Tibial artery (tissue), 4 donors: ENCODE measurements around the gene HNF1B.

Experiments
- DNase-seq, 2 donors: peaks; one replicate each; pipeline ENCODE4 v3.0.0-alpha.2; 2019
- H3K27ac ChIP-seq, 2 donors: fragments of 200-600 bp; sonication (generic) in 1 of 2; 1 replicate in 1 of 2; 2 replicates in 1 of 2; pipeline ENCODE4 v1.5.1; 2018 to 2019; ENCODE audit warnings: mild to moderate bottlenecking in 1 of 2
- H3K27me3 ChIP-seq, 2 donors: fragments of 200-600 bp; sonication (generic) in 1 of 2; one replicate each; pipeline versions ENCODE4 v1.5.1 to v1.6.0; 2016 to 2019
- H3K36me3 ChIP-seq, 3 donors: fragments of 200-600 bp; sonication (generic) in 2 of 3; one replicate each; pipeline ENCODE4 v1.5.1; 2016 to 2019; ENCODE audit warnings: mild to moderate bottlenecking in 2 of 3
- H3K4me1 ChIP-seq, 4 donors: fragments of 200-600 bp; sonication (generic) in 2 of 4; 1 replicate in 3 of 4; 2 replicates in 1 of 4; pipeline ENCODE4 v1.5.1; 2016 to 2019
- H3K4me3 ChIP-seq, 2 donors: fragments of 200-600 bp; sonication (generic) in 1 of 2; 1 replicate in 1 of 2; 2 replicates in 1 of 2; pipeline ENCODE4 v1.5.1; 2018 to 2019; ENCODE audit warnings: mild to moderate bottlenecking in 2 of 2
- H3K9me3 ChIP-seq, 3 donors: fragments of 200-600 bp; sonication (generic) in 1 of 3; one replicate each; pipeline ENCODE4 v1.5.1; 2016 to 2019
- CTCF ChIP-seq, 2 experiments: fragments of 200-600 bp in 1 of 2; fragments of 450-650 bp in 1 of 2; IDR thresholded peaks; one replicate each; pipeline ENCODE4 v1.5.1; 2017 to 2019; ENCODE audit warnings: antibody characterized with exemption in 2 of 2, mild to moderate bottlenecking in 1 of 2, moderate library complexity in 1 of 2
- intact Hi-C: fragments of 100-400 bp; cut with DNase I; formaldehyde crosslinking; loops from one replicate; pipeline ENCODE4 v1.15.0; 2023; ENCODE audit warnings: low total_unique reads

Gene HNF1B

GRCh38 chr17:37718324-37719048 lies 26.4 kb downstream of the HNF1B start:
- Histone ChIP-seq H3K4me3 (no peak overlapping the region), H3K9me3 (no peaks in the 10 kb centered on the region), H3K4me1 (peaks cover 0 to 15% (median 6%) of the 10 kb centered on the region in 4 donors), H3K27ac (no peak overlapping the region), H3K36me3 (no peaks in the 10 kb centered on the region), H3K27me3 (peaks cover 0 to 40% of the 10 kb centered on the region in 2 donors)
- TF ChIP-seq CTCF (IDR thresholded peaks at IDR 0.05): no peak
- intact Hi-C loops: no loop called here
- no peak for DNase-seq

- Histone ChIP-seq H3K27ac (no peak overlapping the region), H3K36me3 (no peaks in the 10 kb centered on the region), H3K27me3 (peaks cover 0 to 44% of the 10 kb centered on the region in 2 donors), H3K4me1 (peaks cover 0 to 15% (median 6%) of the 10 kb centered on the region in 4 donors), H3K9me3 (no peaks in the 10 kb centered on the region), H3K4me3 (no peak overlapping the region)
- intact Hi-C loops: no loop called here
- no peak for DNase-seq
- TF ChIP-seq CTCF (IDR thresholded peaks at IDR 0.05): no peak
Measured at GRCh38 chr17:37717627-37718323, 27.1 kb downstream of the HNF1B start.

- Histone ChIP-seq H3K4me1 (peaks cover 0 to 15% (median 6%) of the 10 kb centered on the region in 4 donors), H3K36me3 (no peaks in the 10 kb centered on the region), H3K9me3 (no peaks in the 10 kb centered on the region), H3K27ac (no peak overlapping the region), H3K27me3 (peaks cover 0 to 48% of the 10 kb centered on the region in 2 donors), H3K4me3 (no peak overlapping the region)
- TF ChIP-seq CTCF (IDR thresholded peaks at IDR 0.05): no peak
- intact Hi-C loops: no loop called here
- DNase-seq: no peak
Measured at GRCh38 chr17:37714897-37715296, 30.0 kb downstream of the HNF1B start.

- TF ChIP-seq CTCF (IDR thresholded peaks at IDR 0.05): no peak
- intact Hi-C loops: no loop called here
- no peaks in the 10 kb centered on the region for H3K9me3 ChIP-seq
- H3K36me3 ChIP-seq: no peaks in the 10 kb centered on the region
- DNase-seq: no peak
- no peak overlapping the region for H3K27ac ChIP-seq
- H3K4me1 ChIP-seq: peaks cover 0 to 15% (median 6%) of the 10 kb centered on the region in 4 donors
- no peak overlapping the region for H3K4me3 ChIP-seq
- peaks cover 0 to 56% of the 10 kb centered on the region in 2 donors for H3K27me3 ChIP-seq
Measured at GRCh38 chr17:37713624-37714023, 31.2 kb downstream of the HNF1B start.

DNA sequence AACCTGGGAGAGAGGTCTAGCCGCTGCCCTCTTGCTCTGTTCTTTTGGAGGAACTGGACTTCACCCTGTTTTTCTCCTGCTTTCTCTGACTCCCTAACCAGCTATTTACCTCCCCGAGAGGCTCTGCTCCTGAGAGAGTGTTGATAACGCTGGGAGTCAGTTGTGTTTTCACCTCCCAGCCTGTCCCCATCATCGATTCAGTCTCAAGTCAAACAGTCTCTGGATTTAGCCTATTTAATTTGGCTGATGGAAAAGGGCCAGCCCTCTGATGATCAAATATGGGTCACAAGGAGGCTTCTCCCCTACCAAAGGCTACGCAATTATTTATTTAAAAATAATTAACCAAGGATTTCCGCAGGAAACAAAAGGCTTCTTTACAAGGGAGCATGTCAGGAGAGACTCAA lies 31.8 kb downstream of the HNF1B start:
- Histone ChIP-seq H3K4me3 (no peak overlapping the region), H3K9me3 (no peaks in the 10 kb centered on the region), H3K27me3 (peaks cover 0 to 62% of the 10 kb centered on the region in 2 donors), H3K4me1 (peaks cover 0 to 12% (median 6%) of the 10 kb centered on the region in 4 donors), H3K27ac (no peak overlapping the region), H3K36me3 (no peaks in the 10 kb centered on the region)
- intact Hi-C loops: no loop called here
- no peak for TF ChIP-seq CTCF (IDR thresholded peaks at IDR 0.05)
- DNase-seq: no peak
